Subcutaneous adipose tissue (tissue), 4 donors: ENCODE measurements around the gene CCDC18. TPM values are rescaled to one million over a fixed set of nuclear protein-coding genes. Genes with fewer than 3 reads are reported as not detected.

Experiments
- total RNA-seq, 4 donors: library from RNA; depleted of rRNA; stranded (reverse); fragments of >200 nt; gene quantifications; one replicate each; pipeline ENCODE4 v1.1.0, GENCODE V29; 2016
- TF ChIP-seq, protein P1 (sequence below): fragments of 450-650 bp; IDR thresholded peaks from one replicate; pipeline ENCODE4 v1.5.1; 2016; ENCODE audit warnings: low read depth, mild to moderate bottlenecking, control low read depth, antibody characterized with exemption, moderate library complexity

CCDC18 gene
- total RNA-seq, 4 donors from 2014 or later = 11.7 to 18.5 (median 14.2) TPM

DNA sequence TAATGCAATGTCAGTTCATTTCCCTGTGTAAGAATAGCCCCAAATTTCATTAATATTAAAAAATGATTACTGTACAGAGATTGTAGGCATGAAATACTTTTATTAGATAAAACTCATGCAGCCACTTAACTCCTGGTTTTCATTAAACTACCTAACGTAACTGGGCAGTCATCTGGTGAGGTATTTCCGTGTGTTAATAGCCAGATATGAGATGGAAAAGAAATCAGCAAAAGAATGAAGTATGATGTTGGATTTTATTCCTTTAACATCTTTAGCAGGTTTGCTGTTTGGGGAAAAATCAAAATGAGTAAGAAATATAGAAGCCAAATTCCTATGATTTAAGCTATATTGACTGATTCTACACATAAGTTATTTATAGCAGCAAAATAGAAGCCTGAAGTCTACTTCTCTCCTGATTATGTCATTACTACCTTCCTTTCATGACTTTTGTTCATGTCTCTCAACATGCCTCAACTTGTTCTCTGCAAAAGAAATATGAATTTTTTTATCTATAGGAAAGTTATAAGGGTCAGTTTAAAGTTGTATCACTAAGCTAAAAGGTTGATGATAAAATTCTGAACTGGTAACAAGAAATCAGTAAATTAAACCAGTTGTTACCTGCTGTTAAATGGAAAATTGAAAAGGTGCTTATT, 42.6 kb downstream of the CCDC18 start:
- TF ChIP-seq, protein P1, sequence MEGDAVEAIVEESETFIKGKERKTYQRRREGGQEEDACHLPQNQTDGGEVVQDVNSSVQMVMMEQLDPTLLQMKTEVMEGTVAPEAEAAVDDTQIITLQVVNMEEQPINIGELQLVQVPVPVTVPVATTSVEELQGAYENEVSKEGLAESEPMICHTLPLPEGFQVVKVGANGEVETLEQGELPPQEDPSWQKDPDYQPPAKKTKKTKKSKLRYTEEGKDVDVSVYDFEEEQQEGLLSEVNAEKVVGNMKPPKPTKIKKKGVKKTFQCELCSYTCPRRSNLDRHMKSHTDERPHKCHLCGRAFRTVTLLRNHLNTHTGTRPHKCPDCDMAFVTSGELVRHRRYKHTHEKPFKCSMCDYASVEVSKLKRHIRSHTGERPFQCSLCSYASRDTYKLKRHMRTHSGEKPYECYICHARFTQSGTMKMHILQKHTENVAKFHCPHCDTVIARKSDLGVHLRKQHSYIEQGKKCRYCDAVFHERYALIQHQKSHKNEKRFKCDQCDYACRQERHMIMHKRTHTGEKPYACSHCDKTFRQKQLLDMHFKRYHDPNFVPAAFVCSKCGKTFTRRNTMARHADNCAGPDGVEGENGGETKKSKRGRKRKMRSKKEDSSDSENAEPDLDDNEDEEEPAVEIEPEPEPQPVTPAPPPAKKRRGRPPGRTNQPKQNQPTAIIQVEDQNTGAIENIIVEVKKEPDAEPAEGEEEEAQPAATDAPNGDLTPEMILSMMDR = no peak

DNA sequence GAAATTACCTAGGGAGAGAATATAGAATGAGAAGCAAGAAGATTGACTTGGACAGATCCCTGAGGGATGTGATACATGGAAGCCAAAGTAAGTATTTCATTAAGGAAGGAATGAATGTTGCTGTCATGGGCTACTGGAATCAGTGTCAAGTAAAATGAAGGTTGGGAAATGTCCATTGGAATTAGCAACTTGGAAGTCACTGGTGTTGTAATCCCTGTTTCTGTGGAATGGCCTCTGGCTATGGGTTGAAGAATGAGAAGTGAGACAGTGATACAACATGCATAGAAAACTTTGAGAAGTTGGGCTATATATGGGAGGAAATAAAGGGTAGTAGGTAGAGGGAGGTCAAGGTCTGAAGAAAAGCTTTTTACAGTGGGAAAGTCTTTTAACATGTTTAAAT, 54.7 kb downstream of the CCDC18 start:
- TF ChIP-seq, protein P1 = no peak

DNA sequence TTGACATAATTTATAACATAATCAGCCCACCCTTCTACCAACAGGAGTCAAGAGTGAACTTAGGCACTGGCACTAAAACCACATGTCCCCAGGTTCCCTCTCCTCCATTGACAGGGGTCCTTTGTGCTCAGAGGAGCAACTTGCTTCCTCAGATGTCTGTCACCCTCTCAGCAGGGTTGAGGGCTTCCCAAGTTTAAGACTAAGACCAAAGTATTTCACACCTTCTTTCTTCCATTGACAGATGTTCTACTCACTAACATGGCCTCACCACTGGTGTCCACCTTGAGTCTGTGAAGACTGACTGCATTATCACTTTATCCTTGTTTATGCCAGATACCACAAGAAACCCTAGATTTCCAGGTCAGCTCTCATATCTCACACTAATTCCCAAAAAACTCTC, 56.5 kb downstream of the CCDC18 start:
- TF ChIP-seq, protein P1 = no peak

DNA sequence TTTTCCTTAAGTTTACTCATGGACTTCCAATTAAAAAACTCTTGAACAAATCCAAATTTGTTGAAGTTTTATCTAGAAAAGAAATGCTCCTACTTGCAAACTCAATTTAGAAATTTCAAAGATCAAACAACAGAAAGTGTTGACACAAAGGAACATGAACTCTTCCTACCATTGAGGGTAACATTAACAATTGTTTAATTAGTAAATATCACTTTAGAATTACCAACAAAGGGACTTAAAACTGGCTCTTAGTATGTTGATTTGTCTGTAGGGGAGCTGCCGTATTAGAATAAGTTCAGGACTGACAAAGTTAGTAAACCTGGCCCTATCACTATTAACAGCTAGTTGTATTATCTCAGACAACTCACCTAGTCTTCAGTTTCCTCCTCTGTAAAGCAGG, 57.9 kb downstream of the CCDC18 start:
- TF ChIP-seq, protein P1 = no peak

DNA sequence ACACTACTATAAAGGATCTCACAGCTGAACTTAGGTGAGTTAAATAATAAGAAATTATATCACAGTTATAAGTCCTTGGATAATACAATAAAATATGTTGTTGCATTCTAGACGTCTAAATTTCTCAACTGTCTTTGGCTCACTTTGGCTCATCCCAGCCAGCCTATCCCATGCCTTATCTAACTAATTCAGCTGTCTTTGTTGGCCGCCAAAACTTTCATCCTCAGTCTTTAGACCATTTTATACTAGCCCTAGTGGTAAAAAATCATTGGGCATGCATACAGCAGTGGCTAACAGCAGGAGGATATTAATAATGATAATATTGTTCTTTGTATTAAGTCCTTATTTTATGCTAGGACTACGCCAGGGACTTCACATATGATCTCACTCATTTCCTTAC, 59.3 kb downstream of the CCDC18 start:
- TF ChIP-seq, protein P1 = no peak

DNA sequence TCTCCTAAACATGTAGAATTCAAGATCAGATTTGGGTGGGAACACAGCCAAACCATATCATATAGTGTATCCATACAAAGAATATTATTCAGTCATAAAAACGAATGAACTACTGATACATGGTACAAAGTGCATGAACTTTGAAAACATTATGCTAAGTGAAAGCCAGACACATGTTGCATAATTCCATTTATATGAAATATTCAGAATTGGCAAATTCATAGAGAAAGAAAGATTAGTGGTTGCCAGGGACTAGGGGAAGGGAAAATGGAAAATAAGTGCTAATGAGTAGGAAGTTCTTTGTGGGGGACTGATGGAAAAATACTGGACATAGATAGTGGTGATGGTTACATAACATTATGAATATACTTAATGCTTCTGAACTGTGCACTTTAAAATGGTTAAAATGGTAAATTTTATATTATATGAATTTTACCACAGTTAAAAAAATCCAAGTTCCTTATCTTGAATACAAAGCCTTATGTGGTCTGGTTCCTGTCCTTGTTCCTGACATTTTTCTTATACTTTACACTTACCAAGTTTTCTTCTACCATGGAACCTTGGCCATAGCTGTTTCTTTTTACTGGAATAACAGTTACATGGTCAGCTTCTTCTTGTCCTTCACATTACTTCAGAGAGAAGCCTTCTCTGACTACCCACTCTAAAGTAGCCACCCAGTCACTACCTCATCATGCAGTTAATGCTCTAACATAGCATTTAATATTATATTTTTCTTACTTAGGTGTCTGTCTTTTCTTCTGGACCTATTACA, 64.0 kb downstream of the CCDC18 start:
- TF ChIP-seq, protein P1 = no peak

DNA sequence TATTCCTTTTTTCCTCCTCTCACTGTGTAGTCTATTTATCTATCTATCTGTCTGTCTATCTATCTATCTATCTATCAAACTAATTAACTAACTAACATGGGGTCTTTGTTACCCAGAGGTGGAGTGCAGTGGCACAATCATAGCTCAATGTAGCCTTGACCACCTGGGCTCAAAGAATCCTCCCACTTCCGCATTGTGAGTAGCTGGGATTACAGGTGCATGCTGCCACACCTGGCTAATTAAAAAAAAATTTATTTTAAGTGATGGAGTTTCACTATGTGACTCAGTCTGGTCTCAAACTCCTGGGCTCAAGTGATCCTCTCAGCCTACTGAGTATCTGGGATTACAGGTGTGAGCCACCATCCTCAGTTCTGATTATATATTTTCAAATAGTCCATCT, 71.4 kb downstream of the CCDC18 start:
- TF ChIP-seq, protein P1 = no peak
